ENCODE measurements around the gene ATXN10. TPM values are rescaled to one million over a fixed set of nuclear protein-coding genes. Genes with fewer than 3 reads are reported as not detected.

Gene ATXN10
- total and polyA plus RNA-seq, 2 experiments from 2014 or later, result 109 to 216 TPM

GRCh38 chr22:45645150-45645525 is 26.5 kb upstream of the ATXN10 start:
- DNase-seq, result no peak
- no peaks in the 10 kb centered on the region for H3K79me2 ChIP-seq (ENCODE audit: insufficient read depth)
- H3K36me3 ChIP-seq (ENCODE audit: low read depth), result no peaks in the 10 kb centered on the region
- H2AFZ ChIP-seq, result peak overlapping the region; percentile 54
- H3K4me1 ChIP-seq (ENCODE audit: insufficient read depth), result no peaks in the 10 kb centered on the region
- 36 to 40% methylated on average over 14 to 16 of the region's 16 CpGs for WGBS, 2 experiments (ENCODE audit: low coverage in 1 of 2, low lambda C conversion rate in 2 of 2, missing lambda C conversion rate in 2 of 2)
- no peak overlapping the region for H3K27ac ChIP-seq
- H4K20me1 ChIP-seq (ENCODE audit: insufficient read depth), result no peaks in the 10 kb centered on the region
- H3K9me2 ChIP-seq (ENCODE audit: insufficient read depth), result no peaks in the 10 kb centered on the region
- H3K9me3 ChIP-seq (ENCODE audit: low read depth), result no peaks in the 10 kb centered on the region
- H3K9ac ChIP-seq, result no peak overlapping the region
- in situ Hi-C loops (cut with MboI), result loop anchor here (10.0 kb wide), 1 partner anchor 340 kb away; no protein-coding TSS in a partner anchor
- no peak overlapping the region for H3K4me3 ChIP-seq
- TF ChIP-seq EZH2phosphoT487 (IDR thresholded peaks at IDR 0.05; ENCODE audit: insufficient read depth, low read depth) (no peak), EZH2 (IDR thresholded peaks at IDR 0.05; ENCODE audit: insufficient read depth, poor library complexity, severe bottlenecking) (no peak)
- 0 out of 2 replicates have a peak, but pooled peaks cover 8% of the 10 kb centered on the region for H3F3A ChIP-seq (ENCODE audit: insufficient read depth)
- no peaks in the 10 kb centered on the region for H3K27me3 ChIP-seq (replicated peaks; ENCODE audit: insufficient read depth)
- no peak overlapping the region for H3K4me2 ChIP-seq (ENCODE audit: unreplicated experiment)

- TF ChIP-seq EZH2phosphoT487 (IDR thresholded peaks at IDR 0.05; ENCODE audit: insufficient read depth, low read depth) (no peak), EZH2 (IDR thresholded peaks at IDR 0.05; ENCODE audit: insufficient read depth, poor library complexity, severe bottlenecking) (no peak)
- no peaks in the 10 kb centered on the region for H3K27me3 ChIP-seq (replicated peaks; ENCODE audit: insufficient read depth)
- 0 out of 2 replicates have a peak, but pooled peaks cover 8% of the 10 kb centered on the region for H3F3A ChIP-seq (ENCODE audit: insufficient read depth)
- no peaks in the 10 kb centered on the region for H3K4me1 ChIP-seq (ENCODE audit: insufficient read depth)
- H3K4me3 ChIP-seq, result no peak overlapping the region
- no peaks in the 10 kb centered on the region for H3K9me2 ChIP-seq (ENCODE audit: insufficient read depth)
- no peak overlapping the region for H3K9ac ChIP-seq
- H3K9me3 ChIP-seq (ENCODE audit: low read depth), result no peaks in the 10 kb centered on the region
- no peaks in the 10 kb centered on the region for H3K36me3 ChIP-seq (ENCODE audit: low read depth)
- peak overlapping the region; percentile 20 for H3K4me2 ChIP-seq (ENCODE audit: unreplicated experiment)
- no peaks in the 10 kb centered on the region for H4K20me1 ChIP-seq (ENCODE audit: insufficient read depth)
- no peaks in the 10 kb centered on the region for H3K79me2 ChIP-seq (ENCODE audit: insufficient read depth)
- DNase-seq, result peak; percentile 78
- peak overlapping the region; percentile 54 for H2AFZ ChIP-seq
- in situ Hi-C loops (cut with MboI), result loop anchor here (10.0 kb wide), 1 partner anchor 339 kb away; no protein-coding TSS in a partner anchor
- no peak overlapping the region for H3K27ac ChIP-seq
- 28 to 48% methylated on average over 27 to 29 of the region's 54 CpGs for WGBS, 2 experiments (ENCODE audit: low coverage in 1 of 2, low lambda C conversion rate in 2 of 2, missing lambda C conversion rate in 2 of 2)
These were observed 25.9 kb upstream of the ATXN10 start for GRCh38 chr22:45645526-45646414.

GRCh38 chr22:45647532-45648225 is 24.0 kb upstream of the ATXN10 start:
- Histone ChIP-seq H3K4me1 (ENCODE audit: insufficient read depth) (no peaks in the 10 kb centered on the region), H3F3A (ENCODE audit: insufficient read depth) (0 out of 2 replicates have a peak, but pooled peaks cover 7% of the 10 kb centered on the region), H3K9ac (no peak overlapping the region), H3K27ac (no peak overlapping the region), H4K20me1 (ENCODE audit: insufficient read depth) (no peaks in the 10 kb centered on the region), H3K4me2 (ENCODE audit: unreplicated experiment) (no peak overlapping the region), H3K9me3 (ENCODE audit: low read depth) (no peaks in the 10 kb centered on the region), H3K4me3 (no peak overlapping the region), H3K9me2 (ENCODE audit: insufficient read depth) (no peaks in the 10 kb centered on the region), H2AFZ (no peak overlapping the region), H3K36me3 (ENCODE audit: low read depth) (no peaks in the 10 kb centered on the region), H3K27me3 (replicated peaks; ENCODE audit: insufficient read depth) (no peaks in the 10 kb centered on the region), H3K79me2 (ENCODE audit: insufficient read depth) (no peaks in the 10 kb centered on the region)
- in situ Hi-C loops (cut with MboI), result loop anchor here (10.0 kb wide), 1 partner anchor 337 kb away; no protein-coding TSS in a partner anchor
- 93 to 95% methylated on average over 18 of the region's 18 CpGs for WGBS, 2 experiments (ENCODE audit: low coverage in 1 of 2, low lambda C conversion rate in 2 of 2, missing lambda C conversion rate in 2 of 2)
- no peak for DNase-seq
- TF ChIP-seq EZH2phosphoT487 (IDR thresholded peaks at IDR 0.05; ENCODE audit: insufficient read depth, low read depth) (no peak), EZH2 (IDR thresholded peaks at IDR 0.05; ENCODE audit: insufficient read depth, poor library complexity, severe bottlenecking) (no peak)

GRCh38 chr22:45648301-45649117 is 23.1 kb upstream of the ATXN10 start:
- H4K20me1 ChIP-seq (ENCODE audit: insufficient read depth), result no peaks in the 10 kb centered on the region
- no peak overlapping the region for H3K27ac ChIP-seq
- 91 to 92% methylated on average over 23 to 24 of the region's 24 CpGs for WGBS, 2 experiments (ENCODE audit: low coverage in 1 of 2, low lambda C conversion rate in 2 of 2, missing lambda C conversion rate in 2 of 2)
- no peaks in the 10 kb centered on the region for H3K27me3 ChIP-seq (replicated peaks; ENCODE audit: insufficient read depth)
- H3K4me2 ChIP-seq (ENCODE audit: unreplicated experiment), result no peak overlapping the region
- no peak overlapping the region for H3K9ac ChIP-seq
- H3K79me2 ChIP-seq (ENCODE audit: insufficient read depth), result no peaks in the 10 kb centered on the region
- no peaks in the 10 kb centered on the region for H3K9me3 ChIP-seq (ENCODE audit: low read depth)
- H3F3A ChIP-seq (ENCODE audit: insufficient read depth), result no peaks in the 10 kb centered on the region
- no peaks in the 10 kb centered on the region for H3K4me1 ChIP-seq (ENCODE audit: insufficient read depth)
- H3K4me3 ChIP-seq, result no peak overlapping the region
- H2AFZ ChIP-seq, result no peak overlapping the region
- in situ Hi-C loops (cut with MboI), result loop anchor here (10.0 kb wide), 1 partner anchor 336 kb away; no protein-coding TSS in a partner anchor
- no peaks in the 10 kb centered on the region for H3K9me2 ChIP-seq (ENCODE audit: insufficient read depth)
- TF ChIP-seq EZH2phosphoT487 (IDR thresholded peaks at IDR 0.05; ENCODE audit: insufficient read depth, low read depth), result no peak
- TF ChIP-seq EZH2 (IDR thresholded peaks at IDR 0.05; ENCODE audit: insufficient read depth, poor library complexity, severe bottlenecking), result no peak
- no peak for DNase-seq
- no peaks in the 10 kb centered on the region for H3K36me3 ChIP-seq (ENCODE audit: low read depth)
